K562 (cell line): ENCODE measurements around the gene KIF25. TPM values are rescaled to one million over a fixed set of nuclear protein-coding genes. Genes with fewer than 3 reads are reported as not detected.

ENCODE experiments used
- CBX1 ChIP-seq: sonication (generic); IDR thresholded peaks from 2 replicates; pipeline ENCODE4 v1.6.1; 2016; ENCODE audit warnings: antibody characterized with exemption, low read depth, mild to moderate bottlenecking
- DIDO1 ChIP-seq: fragments of 450-650 bp; IDR thresholded peaks from 2 replicates; pipeline ENCODE4 v1.6.1; 2016; ENCODE audit warnings: low read depth, missing biosample characterization, missing genetic modification characterization
- GMEB1 ChIP-seq: fragments of 250-450 bp; sonication (Bioruptor Pico); IDR thresholded peaks from 2 replicates; pipeline ENCODE4 v1.4.0; 2020; ENCODE audit warnings: mild to moderate bottlenecking
- HIVEP1 ChIP-seq: fragments of 250-450 bp; sonication (Bioruptor Pico); IDR thresholded peaks from 2 replicates; pipeline ENCODE4 v1.4.0; 2020; ENCODE audit warnings: mild to moderate bottlenecking
- HOMEZ ChIP-seq: fragments of 250-450 bp; sonication (Bioruptor Pico); IDR thresholded peaks from 2 replicates; pipeline ENCODE4 v1.4.0; 2020; ENCODE audit warnings: mild to moderate bottlenecking, moderate library complexity
- MBD2 ChIP-seq: sonication (generic); IDR thresholded peaks from 2 replicates; pipeline ENCODE4 v1.6.1; 2016; ENCODE audit warnings: low read depth, borderline replicate concordance
- USF1 ChIP-seq: sonication (generic); formaldehyde crosslinking; IDR thresholded peaks from 2 replicates; pipeline ENCODE4 v1.9.0; 2022; ENCODE audit warnings: mild to moderate bottlenecking, missing genetic modification reagents
- VEZF1 ChIP-seq: fragments of 200-800 bp; sonication (Bioruptor generic); IDR thresholded peaks from 2 replicates; pipeline ENCODE4 v1.6.1; 2017; ENCODE audit warnings: missing genetic modification characterization, missing compliant biosample characterization
- ZNF696 ChIP-seq: fragments of 250-450 bp; sonication (Bioruptor Pico); conservative IDR thresholded peaks from 2 replicates; pipeline ENCODE4 v1.4.0; 2020; ENCODE audit warnings: mild to moderate bottlenecking, moderate library complexity
- polyA plus RNA-seq, 8 experiments: library from polyadenylated mRNA; depleted of rRNA in 4 of 8; stranded (reverse) in 5 of 8; unstranded in 3 of 8; fragments of >200 nt; fragmentation: Nextera tagmentation in 2 of 8; fragmentation: Illumina TruSeq in 1 of 8; extraction: Ambion mirVana in 2 of 8; extraction: Trizol in 1 of 8; gene quantifications; 2 replicates each; pipeline versions ENCODE4 v1.2.1 to v1.2.3, GENCODE V29; 2011 to 2014; ENCODE audit warnings: inconsistent platforms in 1 of 8, missing spikeins in 1 of 8
- total RNA-seq, 7 experiments: library from RNA; depleted of rRNA in 6 of 7; stranded (reverse); fragments of >200 nt in 6 of 7; fragmentation: Illumina TruSeq in 2 of 7; extraction: Trizol in 2 of 7; gene quantifications; 2 replicates each; pipeline versions ENCODE4 v1.2.1 to v1.2.3, GENCODE V29; 2011 to 2021; ENCODE audit warnings: low replicate concordance in 1 of 7
- TF ChIP-seq, protein P1 (sequence below), 2 experiments: fragments of 450-650 bp in 1 of 2; sonication (generic) in 1 of 2; formaldehyde crosslinking in 1 of 2; IDR thresholded peaks; 2 replicates each; pipeline versions ENCODE4 v1.7.1 to v1.9.0; 2016 to 2022; ENCODE audit warnings: inconsistent platforms in 1 of 2, mild to moderate bottlenecking in 1 of 2, missing genetic modification reagents in 1 of 2
- TF ChIP-seq, protein P2 (sequence below): fragments of 450-650 bp; IDR thresholded peaks from 2 replicates; pipeline ENCODE4 v1.6.1; 2016

Gene KIF25
- total and polyA plus RNA-seq, 9 of the 15 experiments (the other 6 are each of a cell fraction or from before 2014, with no cell fraction given) = 0.04 to 0.49 (median 0.23) TPM; not detected in 5

GRCh38 chr6:168075787-168076202, 78.3 kb downstream of the KIF25 start (continued):
- TF ChIP-seq DIDO1 (tag) (peak; percentile 82), VEZF1 (CRISPR knock-in tag) (0 out of 2 replicates have a peak, but pooled peaks have one; percentile 19), HIVEP1 (CRISPR knock-in tag) (no peak), ZNF696 (no peak), USF1 (CRISPR knock-in tag) (no peak), HOMEZ (CRISPR knock-in tag) (no peak), CBX1 (peak; percentile 57; the same call in 1 of the 2 replicates), GMEB1 (CRISPR knock-in tag) (0 out of 2 replicates have a peak, but pooled peaks have one; percentile 32), MBD2 (no peak)
- TF ChIP-seq, protein P1, sequence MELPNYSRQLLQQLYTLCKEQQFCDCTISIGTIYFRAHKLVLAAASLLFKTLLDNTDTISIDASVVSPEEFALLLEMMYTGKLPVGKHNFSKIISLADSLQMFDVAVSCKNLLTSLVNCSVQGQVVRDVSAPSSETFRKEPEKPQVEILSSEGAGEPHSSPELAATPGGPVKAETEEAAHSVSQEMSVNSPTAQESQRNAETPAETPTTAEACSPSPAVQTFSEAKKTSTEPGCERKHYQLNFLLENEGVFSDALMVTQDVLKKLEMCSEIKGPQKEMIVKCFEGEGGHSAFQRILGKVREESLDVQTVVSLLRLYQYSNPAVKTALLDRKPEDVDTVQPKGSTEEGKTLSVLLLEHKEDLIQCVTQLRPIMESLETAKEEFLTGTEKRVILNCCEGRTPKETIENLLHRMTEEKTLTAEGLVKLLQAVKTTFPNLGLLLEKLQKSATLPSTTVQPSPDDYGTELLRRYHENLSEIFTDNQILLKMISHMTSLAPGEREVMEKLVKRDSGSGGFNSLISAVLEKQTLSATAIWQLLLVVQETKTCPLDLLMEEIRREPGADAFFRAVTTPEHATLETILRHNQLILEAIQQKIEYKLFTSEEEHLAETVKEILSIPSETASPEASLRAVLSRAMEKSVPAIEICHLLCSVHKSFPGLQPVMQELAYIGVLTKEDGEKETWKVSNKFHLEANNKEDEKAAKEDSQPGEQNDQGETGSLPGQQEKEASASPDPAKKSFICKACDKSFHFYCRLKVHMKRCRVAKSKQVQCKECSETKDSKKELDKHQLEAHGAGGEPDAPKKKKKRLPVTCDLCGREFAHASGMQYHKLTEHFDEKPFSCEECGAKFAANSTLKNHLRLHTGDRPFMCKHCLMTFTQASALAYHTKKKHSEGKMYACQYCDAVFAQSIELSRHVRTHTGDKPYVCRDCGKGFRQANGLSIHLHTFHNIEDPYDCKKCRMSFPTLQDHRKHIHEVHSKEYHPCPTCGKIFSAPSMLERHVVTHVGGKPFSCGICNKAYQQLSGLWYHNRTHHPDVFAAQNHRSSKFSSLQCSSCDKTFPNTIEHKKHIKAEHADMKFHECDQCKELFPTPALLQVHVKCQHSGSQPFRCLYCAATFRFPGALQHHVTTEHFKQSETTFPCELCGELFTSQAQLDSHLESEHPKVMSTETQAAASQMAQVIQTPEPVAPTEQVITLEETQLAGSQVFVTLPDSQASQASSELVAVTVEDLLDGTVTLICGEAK (IDR thresholded peaks at IDR 0.05) = peak; percentile 92
- TF ChIP-seq, protein P1 (CRISPR knock-in tag; IDR thresholded peaks at IDR 0.05) = no peak
- TF ChIP-seq, protein P2, sequence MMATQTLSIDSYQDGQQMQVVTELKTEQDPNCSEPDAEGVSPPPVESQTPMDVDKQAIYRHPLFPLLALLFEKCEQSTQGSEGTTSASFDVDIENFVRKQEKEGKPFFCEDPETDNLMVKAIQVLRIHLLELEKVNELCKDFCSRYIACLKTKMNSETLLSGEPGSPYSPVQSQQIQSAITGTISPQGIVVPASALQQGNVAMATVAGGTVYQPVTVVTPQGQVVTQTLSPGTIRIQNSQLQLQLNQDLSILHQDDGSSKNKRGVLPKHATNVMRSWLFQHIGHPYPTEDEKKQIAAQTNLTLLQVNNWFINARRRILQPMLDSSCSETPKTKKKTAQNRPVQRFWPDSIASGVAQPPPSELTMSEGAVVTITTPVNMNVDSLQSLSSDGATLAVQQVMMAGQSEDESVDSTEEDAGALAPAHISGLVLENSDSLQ = peak; percentile 11; the same call in 1 of the 2 replicates
